HL-60 (cell line): ENCODE data around the gene SMC3.

Source experiments
- CTCF ChIP-seq: IDR thresholded peaks from one replicate; pipeline ENCODE4 v1.5.1; 2011; ENCODE audit warnings: low read length, control low read depth, inconsistent platforms; ENCODE audit not compliant: insufficient read depth
- GABPA ChIP-seq: IDR thresholded peaks from 2 replicates; pipeline ENCODE4 v1.6.1; 2012; ENCODE audit warnings: low read depth
- POLR2AphosphoS5 ChIP-seq: IDR thresholded peaks from 2 replicates; pipeline ENCODE4 v1.6.1; 2012; ENCODE audit warnings: low read depth
- REST ChIP-seq: IDR thresholded peaks from 2 replicates; pipeline ENCODE4 v1.6.1; 2012; ENCODE audit warnings: low read depth; ENCODE audit not compliant: insufficient replicate concordance
- SPI1 ChIP-seq: IDR thresholded peaks from 2 replicates; pipeline ENCODE4 v1.6.1; 2012; ENCODE audit warnings: low read depth, mild to moderate bottlenecking, borderline replicate concordance

GRCh38 chr10:110619514-110620397 is 52.3 kb downstream of the SMC3 start:
- TF ChIP-seq REST (no peak), CTCF (no peak), POLR2AphosphoS5 (no peak), GABPA (no peak), SPI1 (no peak)
